GM10266 (cell line): ENCODE measurements around the gene ACP4.

ENCODE experiments used
- DNase-seq: peaks from one replicate; pipeline ENCODE4 v3.0.0; 2012; ENCODE audit errors: extremely low spot score
- TF ChIP-seq, protein P1 (sequence below): IDR thresholded peaks from 2 replicates; pipeline ENCODE4 v1.5.1; 2012; ENCODE audit warnings: mild to moderate bottlenecking, low read depth; ENCODE audit not compliant: control insufficient read depth, insufficient read depth; ENCODE audit errors: missing control alignments

Gene ACP4

GRCh38 chr19:50796634-50797428, 6.6 kb downstream of the ACP4 start:
- TF ChIP-seq, protein P1, sequence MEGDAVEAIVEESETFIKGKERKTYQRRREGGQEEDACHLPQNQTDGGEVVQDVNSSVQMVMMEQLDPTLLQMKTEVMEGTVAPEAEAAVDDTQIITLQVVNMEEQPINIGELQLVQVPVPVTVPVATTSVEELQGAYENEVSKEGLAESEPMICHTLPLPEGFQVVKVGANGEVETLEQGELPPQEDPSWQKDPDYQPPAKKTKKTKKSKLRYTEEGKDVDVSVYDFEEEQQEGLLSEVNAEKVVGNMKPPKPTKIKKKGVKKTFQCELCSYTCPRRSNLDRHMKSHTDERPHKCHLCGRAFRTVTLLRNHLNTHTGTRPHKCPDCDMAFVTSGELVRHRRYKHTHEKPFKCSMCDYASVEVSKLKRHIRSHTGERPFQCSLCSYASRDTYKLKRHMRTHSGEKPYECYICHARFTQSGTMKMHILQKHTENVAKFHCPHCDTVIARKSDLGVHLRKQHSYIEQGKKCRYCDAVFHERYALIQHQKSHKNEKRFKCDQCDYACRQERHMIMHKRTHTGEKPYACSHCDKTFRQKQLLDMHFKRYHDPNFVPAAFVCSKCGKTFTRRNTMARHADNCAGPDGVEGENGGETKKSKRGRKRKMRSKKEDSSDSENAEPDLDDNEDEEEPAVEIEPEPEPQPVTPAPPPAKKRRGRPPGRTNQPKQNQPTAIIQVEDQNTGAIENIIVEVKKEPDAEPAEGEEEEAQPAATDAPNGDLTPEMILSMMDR, result no peak

GRCh38 chr19:50797429-50797780, 7.2 kb downstream of the ACP4 start:
- DNase-seq, result no peak
- TF ChIP-seq, protein P1, result no peak

More at GRCh38 chr19:50796634-50797428, 6.6 kb downstream of the ACP4 start:
- no peak for DNase-seq

GRCh38 chr19:50797781-50798658, 7.8 kb downstream of the ACP4 start:
- DNase-seq, result no peak

DNA sequence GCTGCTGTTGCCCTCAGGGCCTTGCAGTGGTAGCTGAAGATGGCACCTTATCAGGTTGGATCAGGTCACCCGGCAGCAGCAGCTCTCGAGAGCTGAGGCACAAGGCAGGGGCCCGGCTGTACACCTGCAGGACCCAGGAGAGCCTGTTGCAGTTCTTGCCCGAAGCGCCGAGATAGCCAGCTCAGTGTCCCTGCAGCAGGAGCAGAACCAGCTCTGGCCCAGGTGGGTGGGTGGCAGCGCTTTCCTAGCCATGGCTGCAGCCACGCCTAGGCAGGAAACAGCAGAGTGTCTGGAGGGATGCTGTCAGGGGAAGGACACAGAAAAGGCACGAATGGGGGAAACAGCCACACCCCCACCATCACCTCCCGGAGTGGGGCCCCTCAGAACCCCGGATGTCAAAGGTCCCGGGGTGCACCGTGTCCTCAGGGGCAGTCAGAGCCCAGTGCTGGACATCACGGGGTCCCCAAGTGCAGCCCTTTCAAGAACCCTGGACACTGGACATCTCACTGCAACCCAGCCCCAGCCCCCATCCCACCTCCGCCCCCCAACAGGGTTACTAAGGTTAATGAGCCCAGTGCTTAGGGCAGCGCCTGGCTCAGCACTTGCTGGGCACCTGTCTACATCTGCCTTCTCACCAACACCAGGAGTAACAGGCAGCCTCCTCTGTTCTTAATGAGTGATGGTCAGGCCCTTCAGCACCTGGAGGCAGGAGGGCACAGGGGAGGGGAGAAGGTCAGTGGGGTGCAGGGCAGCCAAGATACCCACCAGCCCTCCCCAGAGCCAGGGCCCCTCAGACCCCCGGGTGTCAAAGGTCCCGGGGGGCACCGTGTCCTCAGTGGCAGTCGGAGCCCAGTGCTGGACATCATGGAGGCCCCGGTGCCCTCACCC, 8.7 kb downstream of the ACP4 start:
- TF ChIP-seq, protein P1, result no peak
- DNase-seq, result no peak

More at GRCh38 chr19:50797781-50798658, 7.8 kb downstream of the ACP4 start:
- TF ChIP-seq, protein P1, result no peak

DNA sequence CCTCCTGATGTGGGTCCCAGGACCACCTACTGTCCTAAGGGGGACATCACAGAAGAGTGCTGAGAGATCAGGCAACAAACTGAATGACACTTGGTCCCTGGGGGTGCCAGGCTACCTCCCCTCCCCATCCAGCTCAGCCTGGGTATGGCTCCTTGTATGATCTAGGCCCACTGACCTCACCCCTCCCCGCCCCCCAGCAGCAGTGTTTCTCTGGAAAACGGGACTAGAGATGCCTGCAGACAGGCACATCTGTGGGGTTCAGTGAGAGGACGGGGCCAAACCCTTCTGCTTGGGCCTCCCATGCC, 9.3 kb downstream of the ACP4 start:
- TF ChIP-seq, protein P1, result no peak

GRCh38 chr19:50801107-50801506, 10.9 kb downstream of the ACP4 start:
- DNase-seq, result no peak
- TF ChIP-seq, protein P1, result no peak

More for the DNA sequence above, 9.3 kb downstream of the ACP4 start:
- no peak for DNase-seq
